Fibroblast of pulmonary artery (primary cell): ENCODE measurements around the gene HSPA1B.
"Not testable (repeated sequence)": the region's sequence is repeated elsewhere in the genome, so short reads cannot be mapped to it uniquely, and the experiment has no call there.

Experiments
- DNase-seq: peaks from one replicate; pipeline ENCODE4 v3.0.0-alpha.2; 2010; ENCODE audit warnings: low read depth
- H3K4me3 ChIP-seq: replicated peaks from 2 replicates; pipeline ENCODE4 v1.5.1; 2011; ENCODE audit warnings: low read depth, mild to moderate bottlenecking, control low read depth, low read length, moderate library complexity
- CTCF ChIP-seq: IDR thresholded peaks from 2 replicates; pipeline ENCODE4 v1.5.1; 2011; ENCODE audit warnings: mild to moderate bottlenecking, control low read depth, low read length, inconsistent platforms; ENCODE audit errors: missing control alignments

Gene HSPA1B

DNA sequence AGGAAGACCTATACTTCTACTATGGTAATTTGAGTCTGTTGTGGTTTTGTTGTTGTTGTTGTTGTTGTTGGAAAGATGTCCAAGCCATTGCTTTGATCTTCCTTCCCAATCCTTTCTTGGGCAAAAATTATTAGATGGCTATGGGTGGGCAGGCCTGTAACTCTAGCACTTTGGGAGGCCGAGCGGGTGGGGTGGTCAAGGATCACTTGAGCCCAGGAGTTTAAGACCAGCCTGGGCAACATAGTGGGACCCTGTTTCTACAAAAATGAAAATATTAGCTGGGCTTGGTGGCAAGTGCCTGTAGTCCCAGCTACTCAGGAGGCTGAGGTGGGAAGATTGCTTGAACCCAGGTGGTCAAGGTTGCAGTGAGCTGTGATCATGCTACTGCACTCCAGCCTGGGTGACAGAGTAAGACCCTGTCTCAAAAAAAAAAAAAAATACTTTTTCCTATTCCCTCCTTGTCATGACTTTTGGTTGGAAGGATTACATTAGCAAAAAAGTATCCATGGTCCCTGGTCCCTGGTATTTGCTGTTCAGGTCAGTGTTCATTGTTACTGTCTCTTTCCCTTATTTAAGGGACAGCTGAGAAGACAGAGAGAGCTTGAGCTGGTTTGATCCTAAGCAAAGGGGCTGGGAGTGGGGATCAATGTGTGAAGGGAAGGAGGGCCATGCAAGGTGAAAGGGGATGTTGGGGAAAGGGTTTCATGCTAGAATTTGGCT, 23.4 kb downstream of the HSPA1B start:
- no peak overlapping the region for H3K4me3 ChIP-seq
- no peak for DNase-seq
- TF ChIP-seq CTCF, result no peak

DNA sequence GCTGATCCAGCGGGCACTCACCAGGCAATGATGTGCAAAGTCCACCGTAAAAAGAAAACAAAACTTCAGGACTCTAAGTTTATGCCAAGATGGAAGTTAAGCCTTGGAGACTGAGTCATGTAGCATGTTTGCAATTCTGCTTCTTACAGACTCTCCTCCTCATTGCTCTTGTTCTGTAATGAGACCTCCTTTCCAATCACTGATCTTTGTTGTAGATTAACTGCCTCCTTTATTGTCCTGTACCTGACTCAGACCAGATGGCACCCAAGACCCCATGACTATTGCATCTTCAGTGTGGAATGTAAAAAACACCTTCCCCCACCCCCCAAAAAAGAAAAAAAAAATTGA, 23.9 kb downstream of the HSPA1B start:
- TF ChIP-seq CTCF, result no peak
- DNase-seq, result no peak
- H3K4me3 ChIP-seq, result no peak overlapping the region

DNA sequence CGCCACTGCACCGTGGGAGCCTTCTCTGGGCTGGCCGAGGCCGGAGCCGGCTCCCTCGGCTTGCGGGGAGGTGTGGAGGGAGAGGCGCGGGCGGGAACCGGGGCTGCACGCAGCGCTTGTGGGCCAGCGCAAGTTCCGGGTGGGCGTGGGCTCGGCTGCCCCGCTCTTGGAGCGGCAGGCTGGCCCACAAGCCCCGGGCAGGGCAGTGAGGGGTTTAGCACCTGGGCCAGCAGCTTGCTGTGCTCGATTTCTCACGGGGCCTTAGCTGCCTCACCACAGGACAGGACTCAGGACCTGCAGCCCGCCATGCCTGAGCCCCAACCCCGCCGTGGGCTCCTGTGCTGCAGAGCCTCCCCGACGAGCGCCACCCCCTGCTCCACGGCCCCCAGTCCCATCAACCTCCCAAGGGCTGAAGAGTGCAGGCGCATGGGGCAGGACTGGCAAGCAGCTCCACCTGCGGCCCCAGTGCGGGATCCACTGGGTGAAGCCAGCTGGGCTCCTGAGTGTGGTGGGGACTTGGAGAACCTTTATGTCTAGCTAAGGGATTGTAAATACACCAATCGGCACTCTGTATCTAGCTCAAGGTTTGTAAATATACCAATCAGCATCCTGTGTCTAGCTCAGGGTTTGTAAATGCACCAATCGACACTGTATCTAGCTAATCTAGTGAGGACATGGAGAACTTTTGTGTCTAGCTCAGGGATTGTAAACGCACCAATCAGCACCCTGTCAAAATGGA, 24.6 kb downstream of the HSPA1B start:
- DNase-seq, H3K4me3 ChIP-seq: not testable (repeated sequence)

DNA sequence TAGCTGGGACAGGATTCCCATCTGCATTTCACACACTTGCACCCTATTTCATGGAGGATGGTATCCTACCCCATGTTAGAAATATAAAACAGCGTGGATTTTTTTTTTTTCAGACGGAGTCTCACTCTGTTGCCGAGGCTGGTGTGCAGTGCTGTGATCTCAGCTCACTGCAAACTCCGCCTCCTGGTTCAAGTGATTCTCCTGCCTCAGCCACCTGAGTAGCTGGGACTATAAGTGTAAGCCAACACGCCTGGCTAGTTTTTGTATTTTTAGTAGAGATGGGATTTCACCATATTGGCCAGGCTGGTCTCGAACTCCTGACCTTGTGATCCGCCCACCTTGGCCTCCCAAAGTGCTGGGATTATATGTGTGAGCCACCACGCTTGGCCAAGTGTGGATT, 30.2 kb downstream of the HSPA1B start:
- DNase-seq, H3K4me3 ChIP-seq: not testable (repeated sequence)

GRCh38 chr6:31858707-31859106, 31.2 kb downstream of the HSPA1B start:
- TF ChIP-seq CTCF, result no peak
- no peak for DNase-seq
- no peak overlapping the region for H3K4me3 ChIP-seq

- DNase-seq, result no peak
- no peak overlapping the region for H3K4me3 ChIP-seq
- no peak for TF ChIP-seq CTCF
Observed at GRCh38 chr6:31859923-31860322, 32.4 kb downstream of the HSPA1B start.

DNA sequence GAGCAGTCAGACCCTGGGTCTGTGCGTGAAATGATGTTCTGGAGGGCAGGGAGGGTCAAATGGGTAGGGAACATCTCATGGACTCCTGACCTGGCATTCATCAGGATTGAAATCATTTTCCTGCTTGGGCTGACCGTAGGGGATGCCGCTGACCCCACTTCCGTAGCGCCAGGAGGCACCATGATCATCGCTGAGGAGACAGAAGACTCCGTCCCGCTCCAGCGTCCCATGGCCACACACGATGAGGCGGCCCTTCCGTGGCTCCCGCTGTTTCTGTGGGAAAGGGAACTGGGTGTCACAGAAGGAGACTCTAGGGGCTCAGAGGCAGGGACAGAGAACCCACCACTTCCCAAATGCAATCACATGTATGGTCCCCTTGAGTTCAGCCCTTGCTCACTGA, 32.8 kb downstream of the HSPA1B start:
- no peak overlapping the region for H3K4me3 ChIP-seq
- no peak for DNase-seq
- TF ChIP-seq CTCF, result no peak

- no peak overlapping the region for H3K4me3 ChIP-seq
- TF ChIP-seq CTCF, result no peak
Observed at GRCh38 chr6:31861150-31861549, 33.6 kb downstream of the HSPA1B start.

More at GRCh38 chr6:31861150-31861549, 33.6 kb downstream of the HSPA1B start:
- no peak for DNase-seq
